GM10266 (cell line): Measurements from ENCODE around the gene ANK3.

Source experiments
- DNase-seq: peaks from one replicate; pipeline ENCODE4 v3.0.0; 2012; ENCODE audit errors: extremely low spot score
- CTCF ChIP-seq: IDR thresholded peaks from 2 replicates; pipeline ENCODE4 v1.5.1; 2012; ENCODE audit warnings: mild to moderate bottlenecking, low read depth; ENCODE audit not compliant: control insufficient read depth, insufficient read depth; ENCODE audit errors: missing control alignments

Gene ANK3

DNA sequence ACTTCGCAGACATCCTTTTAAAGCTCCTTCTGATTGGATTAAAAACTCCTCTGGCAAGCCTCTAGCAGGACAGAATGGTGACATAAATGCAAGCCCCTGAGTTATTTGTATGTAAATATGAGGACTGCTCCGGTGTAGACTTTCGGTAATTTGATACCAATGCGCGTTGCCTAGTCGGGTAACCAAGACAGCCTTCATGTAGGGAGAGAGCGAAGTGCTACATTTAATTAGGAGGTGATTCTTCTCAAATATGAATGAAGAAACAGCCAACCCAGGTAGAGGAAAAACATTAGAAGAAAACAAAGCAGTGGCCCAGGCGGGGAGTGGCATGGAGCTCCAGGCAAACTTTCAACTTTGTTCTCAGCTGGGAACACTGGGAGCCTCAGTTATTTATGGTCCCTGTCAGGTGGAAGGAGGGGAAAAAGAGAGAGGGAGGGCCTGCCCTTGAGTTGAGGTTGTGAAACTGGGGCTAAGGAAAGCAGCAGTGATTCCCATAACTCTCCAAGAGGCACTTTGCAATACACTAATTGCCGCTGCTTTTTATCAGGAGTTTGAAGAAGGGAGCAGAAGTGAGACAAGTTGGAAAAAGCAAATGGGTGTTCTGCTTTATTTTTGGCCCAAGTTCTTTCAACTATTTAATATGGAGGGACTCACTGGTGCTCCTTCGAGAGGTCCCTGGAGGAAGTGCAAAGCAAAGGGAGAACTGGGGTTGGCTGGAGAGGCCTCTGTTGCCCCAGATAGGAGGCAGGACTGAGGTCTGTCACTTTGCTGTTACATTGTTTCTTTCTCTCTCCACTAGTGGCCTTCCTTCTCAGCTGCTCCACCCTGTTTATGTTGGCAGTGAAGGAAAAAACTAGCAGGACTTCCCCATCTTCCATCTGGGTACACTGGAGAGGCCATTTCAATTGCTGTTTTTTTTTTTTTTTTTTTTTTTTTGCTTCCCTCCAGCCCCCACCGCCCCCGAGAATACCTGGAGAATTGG lies 248.7 kb downstream of the ANK3 start:
- DNase-seq, result no peak
- no peak for TF ChIP-seq CTCF

GRCh38 chr10:60139798-60140566 lies 249.7 kb downstream of the ANK3 start:
- DNase-seq, result no peak
- no peak for TF ChIP-seq CTCF

- TF ChIP-seq CTCF, result no peak
- DNase-seq, result no peak
Observed at GRCh38 chr10:60139290-60139689, 250.4 kb downstream of the ANK3 start.

- no peak for TF ChIP-seq CTCF
- no peak for DNase-seq
Observed at GRCh38 chr10:60138842-60139241, 250.8 kb downstream of the ANK3 start.

GRCh38 chr10:60138026-60138425 lies 251.6 kb downstream of the ANK3 start:
- TF ChIP-seq CTCF, result no peak
- no peak for DNase-seq

GRCh38 chr10:60137292-60137992 lies 252.2 kb downstream of the ANK3 start:
- no peak for TF ChIP-seq CTCF
- no peak for DNase-seq
